IMR-90 (cell line): ENCODE measurements around the gene SURF6. TPM values are rescaled to one million over a fixed set of nuclear protein-coding genes. Genes with fewer than 3 reads are reported as not detected.
"Not testable (repeated sequence)": the region's sequence is repeated elsewhere in the genome, so short reads cannot be mapped to it uniquely, and the experiment has no call there.

Experiments
- ATAC-seq: fragments of 200-7000 bp; cut with Tn5 transposase; 2 replicates; pipeline ENCODE4 v1.9.1; 2020; ENCODE audit warnings: low read depth, mild to moderate bottlenecking, moderate library complexity
- BruUV-seq: library from RNA; stranded (reverse); fragments of 400-500 nt; replicated peaks from 2 replicates; lab custom pipeline; 2021; lab: Mats Ljungman, UMichigan
- CTCF ChIA-PET: fragments of 300-600 bp; formaldehyde crosslinking; extraction: SDS; loops from one replicate; lab custom pipeline; 2021; ENCODE audit warnings: antibody characterized with exemption; lab: Yijun Ruan, JAX
- POLR2A ChIA-PET: fragments of 300-600 bp; sonication (Branson Sonifier 250); formaldehyde crosslinking; loops from one replicate; lab custom pipeline; 2022; ENCODE audit warnings: antibody characterized with exemption; ENCODE audit not compliant: unreplicated experiment; lab: Charles Lee
- DNase-seq: peaks from one replicate; pipeline ENCODE4 v3.0.0; 2013
- H2AFZ ChIP-seq: replicated peaks from 2 replicates; pipeline ENCODE3; 2013; ENCODE audit warnings: low read length, mild to moderate bottlenecking; ENCODE audit not compliant: poor library complexity
- H2AK5ac ChIP-seq: 2 replicates; pipeline ENCODE4 v1.6.1; 2013; ENCODE audit warnings: low read depth, low read length, inconsistent platforms
- H2AK9ac ChIP-seq: replicated peaks from 2 replicates; pipeline ENCODE3; 2013; ENCODE audit warnings: mild to moderate bottlenecking, low read depth, low read length, moderate library complexity; ENCODE audit not compliant: poor library complexity
- H2BK120ac ChIP-seq: 2 replicates; pipeline ENCODE4 v1.6.1; 2013; ENCODE audit warnings: low read depth, low read length, inconsistent platforms
- H2BK15ac ChIP-seq: 3 replicates; pipeline ENCODE4 v1.6.1; 2013; ENCODE audit warnings: low read depth, low read length, inconsistent platforms
- H2BK20ac ChIP-seq: 2 replicates; pipeline ENCODE4 v1.6.1; 2013; ENCODE audit warnings: low read depth, mild to moderate bottlenecking, inconsistent platforms, low read length, moderate library complexity
- H2BK5ac ChIP-seq: 2 replicates; pipeline ENCODE4 v1.6.1; 2013; ENCODE audit warnings: mild to moderate bottlenecking, low read depth, low read length, inconsistent platforms; ENCODE audit not compliant: poor library complexity, severe bottlenecking
- H3K14ac ChIP-seq: replicated peaks from 2 replicates; pipeline ENCODE4 v1.6.1; 2013; ENCODE audit warnings: low read depth, low read length, inconsistent platforms
- H3K18ac ChIP-seq: 2 replicates; pipeline ENCODE4 v1.6.1; 2013; ENCODE audit warnings: low read depth, low read length, control low read depth
- H3K23ac ChIP-seq: 2 replicates; pipeline ENCODE4 v1.6.1; 2013; ENCODE audit warnings: low read depth, low read length, inconsistent platforms
- H3K27ac ChIP-seq: 2 replicates; pipeline ENCODE4 v1.5.1; 2013; ENCODE audit warnings: mild to moderate bottlenecking, control low read depth, low read length; ENCODE audit not compliant: insufficient read depth
- H3K27me3 ChIP-seq: 2 replicates; pipeline ENCODE4 v1.6.1; 2013; ENCODE audit warnings: low read length; ENCODE audit not compliant: control insufficient read depth, insufficient read depth
- H3K36me3 ChIP-seq: 2 replicates; pipeline ENCODE4 v1.6.1; 2013; ENCODE audit warnings: low read length, mixed read lengths; ENCODE audit not compliant: control insufficient read depth, insufficient read depth
- H3K4ac ChIP-seq: 2 replicates; pipeline ENCODE4 v1.6.1; 2013; ENCODE audit warnings: low read depth, low read length, inconsistent platforms
- H3K4me1 ChIP-seq: 2 replicates; pipeline ENCODE4 v1.6.1; 2013; ENCODE audit warnings: low read length, mixed read lengths; ENCODE audit not compliant: control insufficient read depth, insufficient read depth
- H3K4me2 ChIP-seq: 2 replicates; pipeline ENCODE4 v1.6.1; 2013; ENCODE audit warnings: low read depth, mild to moderate bottlenecking, control low read depth, low read length, moderate library complexity
- H3K4me3 ChIP-seq: 2 replicates; pipeline ENCODE4 v1.5.1; 2013; ENCODE audit warnings: low read depth, mild to moderate bottlenecking, control low read depth, low read length, moderate library complexity; ENCODE audit not compliant: insufficient read depth
- H3K56ac ChIP-seq: 2 replicates; pipeline ENCODE4 v1.6.1; 2013; ENCODE audit warnings: low read length, inconsistent platforms; ENCODE audit not compliant: insufficient read depth; ENCODE audit errors: extremely low read depth
- H3K79me1 ChIP-seq, 2 experiments: 2 replicates each; pipeline ENCODE4 v1.6.1; 2013; ENCODE audit warnings: low read length in 2 of 2, inconsistent platforms in 1 of 2, low read depth in 1 of 2
- H3K9ac ChIP-seq: 2 replicates; pipeline ENCODE4 v1.6.1; 2013; ENCODE audit warnings: low read depth, low read length, control low read depth
- H3K9me1 ChIP-seq: 2 replicates; pipeline ENCODE4 v1.6.1; 2013; ENCODE audit warnings: low read length, inconsistent platforms; ENCODE audit not compliant: insufficient read depth
- H3K9me3 ChIP-seq: 2 replicates; pipeline ENCODE4 v1.6.1; 2013; ENCODE audit warnings: low read length; ENCODE audit not compliant: control insufficient read depth, insufficient read depth
- H4K20me1 ChIP-seq: 2 replicates; pipeline ENCODE4 v1.6.1; 2013; ENCODE audit warnings: low read length, inconsistent platforms; ENCODE audit not compliant: insufficient read depth
- H4K5ac ChIP-seq: 2 replicates; pipeline ENCODE4 v1.6.1; 2013; ENCODE audit warnings: mild to moderate bottlenecking, low read depth, low read length, control low read depth
- H4K8ac ChIP-seq, 2 experiments: 2 replicates each; pipeline ENCODE4 v1.6.1; 2013; ENCODE audit warnings: low read depth in 2 of 2, low read length in 2 of 2, control low read depth in 1 of 2, inconsistent platforms in 1 of 2
- H4K91ac ChIP-seq: 2 replicates; pipeline ENCODE4 v1.6.1; 2013; ENCODE audit warnings: low read depth, low read length, inconsistent platforms; ENCODE audit not compliant: insufficient read depth
- MAFK ChIP-seq: IDR thresholded peaks from 2 replicates; pipeline ENCODE4 v1.6.1; 2012; ENCODE audit warnings: low read depth, low read length, improper control_type of control experiment
- WGBS, 2 experiments: methylation state at CpG; one replicate each; pipeline versions ENCODE4 v1.1.5 to v1.1.7; 2013; ENCODE audit warnings: missing lambda C conversion rate in 2 of 2; ENCODE audit not compliant: insufficient read length in 1 of 2; ENCODE audit errors: extremely low coverage in 2 of 2; 5-methylcytosine and 5-hydroxymethylcytosine counted together
- dilution Hi-C: fragments of 300-500 bp; cut with HindIII; formaldehyde crosslinking; loops from one replicate; pipeline ENCODE4 v1.14.3; 2018; ENCODE audit warnings: low sequenced_read_pairs; ENCODE audit not compliant: unreplicated experiment
- in situ Hi-C: fragments of 300-500 bp; cut with MboI; formaldehyde crosslinking; loops from 3 replicates; pipeline ENCODE4 v1.14.3; 2019; ENCODE audit warnings: low sequenced_read_pairs, inconsistent platforms, mixed read lengths
- intact Hi-C: fragments of 100-400 bp; cut with micrococcal nuclease; formaldehyde crosslinking; loops from 2 replicates; pipeline ENCODE4 v1.10.0; 2022
- polyA plus RNA-seq, 3 experiments: library from polyadenylated mRNA; depleted of rRNA; stranded (reverse); fragments of >200 nt; gene quantifications; 2 replicates each; pipeline ENCODE4 v1.2.3, GENCODE V29; 2012; ENCODE audit warnings: low replicate concordance in 1 of 3
- total RNA-seq: library from RNA; depleted of rRNA; stranded (reverse); fragments of >200 nt; gene quantifications from 2 replicates; pipeline ENCODE4 v1.2.3, GENCODE V29; 2012

The SURF6 gene
- total and polyA plus RNA-seq, 2 of the 4 experiments (the other 2 are of a cell fraction) = 6.1 to 12.8 TPM

GRCh38 chr9:133320421-133320881, 15.5 kb downstream of the SURF6 start:
- intact Hi-C loops (no loop called here), in situ Hi-C loops (no loop called here), dilution Hi-C loops (no loop called here)
- no peak for TF ChIP-seq MAFK
- H2AK5ac ChIP-seq = no peak overlapping the region
- no peak overlapping the region for H2AFZ ChIP-seq
- no peak overlapping the region for H3K56ac ChIP-seq
- H3K9me1 ChIP-seq = no peaks in the 10 kb centered on the region
- POLR2A ChIA-PET = no interaction called here
- H3K27me3 ChIP-seq = peaks cover 21% of the 10 kb centered on the region
- H3K79me1 ChIP-seq = no peaks in the 10 kb centered on the region
- no peak overlapping the region for H2BK15ac ChIP-seq
- ATAC-seq (no peak), DNase-seq (no peak)
- H3K4me3 ChIP-seq = no peak overlapping the region
- no peak overlapping the region for H4K8ac ChIP-seq
- H3K14ac ChIP-seq = no peak overlapping the region
- no peaks in the 10 kb centered on the region for H3K4me1 ChIP-seq
- no peak overlapping the region for H3K27ac ChIP-seq
- CTCF ChIA-PET = interaction anchor here (0.9 kb wide), 1 partner anchor 10 kb away, joined by 4 read pairs; no protein-coding TSS in a partner anchor
- H3K36me3 ChIP-seq = no peaks in the 10 kb centered on the region
- H3K9ac ChIP-seq = no peak overlapping the region
- no peak overlapping the region for H4K91ac ChIP-seq
- no peak overlapping the region for H2BK120ac ChIP-seq
- no peak overlapping the region for H3K23ac ChIP-seq
- H3K9me3 ChIP-seq = no peaks in the 10 kb centered on the region
- no peak overlapping the region for H2BK5ac ChIP-seq
- H2BK20ac ChIP-seq = no peak overlapping the region
- H3K4me2 ChIP-seq = no peak overlapping the region
- WGBS, 2 experiments = 63% methylated on average over 9 of the region's 13 CpGs; no CpG with 5 or more reads in 1 of the 2 experiments
- BruUV-seq = no TSS peak
- no peak overlapping the region for H4K5ac ChIP-seq
- no peaks in the 10 kb centered on the region for H4K20me1 ChIP-seq
- H3K4ac ChIP-seq = no peak overlapping the region
- no peak overlapping the region for H3K18ac ChIP-seq
- no peak overlapping the region for H2AK9ac ChIP-seq

GRCh38 chr9:133317551-133317950, 18.4 kb downstream of the SURF6 start:
- H3K4me2 ChIP-seq, H2BK5ac ChIP-seq, H4K91ac ChIP-seq, H2AK9ac ChIP-seq, H2BK15ac ChIP-seq, H3K14ac ChIP-seq, CTCF ChIA-PET, H3K23ac ChIP-seq, POLR2A ChIA-PET, H3K56ac ChIP-seq, H3K36me3 ChIP-seq, H4K20me1 ChIP-seq, H3K18ac ChIP-seq, H3K79me1 ChIP-seq, H3K9ac ChIP-seq, H2BK20ac ChIP-seq, BruUV-seq, H2BK120ac ChIP-seq, H4K5ac ChIP-seq, H4K8ac ChIP-seq, H3K4me1 ChIP-seq, H2AFZ ChIP-seq, DNase-seq, dilution Hi-C loops, intact Hi-C loops, H3K4ac ChIP-seq, H3K4me3 ChIP-seq, ATAC-seq, H3K9me1 ChIP-seq, H3K9me3 ChIP-seq, in situ Hi-C loops, H3K27ac ChIP-seq, H2AK5ac ChIP-seq: not testable (repeated sequence)
- WGBS, 2 experiments = no CpG with 5 or more reads among the region's 13 CpGs
- peaks cover 11% of the 10 kb centered on the region for H3K27me3 ChIP-seq
